ENCODE data around the gene LACTBL1.

DNA sequence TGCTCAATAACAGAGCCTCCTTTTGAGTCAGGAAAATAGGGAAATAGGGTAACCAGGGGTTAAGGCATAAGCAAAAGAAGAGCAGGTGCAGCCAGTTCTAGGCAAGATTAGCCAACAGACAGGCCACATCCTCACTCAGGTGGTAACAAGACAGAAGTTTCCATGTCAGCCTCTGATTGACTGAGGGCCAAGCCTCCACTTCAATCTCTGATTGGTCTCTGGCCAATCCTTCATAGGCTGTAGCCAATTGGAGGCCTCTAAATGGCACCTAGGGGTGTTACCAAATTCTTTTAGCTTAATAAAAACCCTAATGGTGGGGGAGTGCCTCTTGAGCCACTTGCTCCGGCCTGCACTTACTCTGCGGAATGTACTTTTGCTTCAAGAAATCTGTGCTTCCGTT is 37.2 kb downstream of the LACTBL1 start:
- TF ChIP-seq SP4 (IDR thresholded peaks at IDR 0.05; ENCODE audit: low read length): no peak
- TF ChIP-seq CTBP2 (IDR thresholded peaks at IDR 0.05; ENCODE audit: borderline replicate concordance, insufficient read depth, insufficient read length, low read length): no peak
- TF ChIP-seq EZH2 (IDR thresholded peaks at IDR 0.05; ENCODE audit: low read depth, low read length, severe bottlenecking): no peak
- no peak for TF ChIP-seq SIN3A (conservative IDR thresholded peaks at IDR 0.05 in 1 of 2, IDR thresholded peaks at IDR 0.05 in 1 of 2; ENCODE audit: low read depth in 1 of 2, low read length in 2 of 2)

Data from H1 (cell line).